HepG2 (cell line): Measurements from ENCODE around the gene PPP1R12C. TPM values are rescaled to one million over a fixed set of nuclear protein-coding genes. Genes with fewer than 3 reads are reported as not detected.

ENCODE experiments used
- CBX5 ChIP-seq: sonication (generic); formaldehyde crosslinking; IDR thresholded peaks from 2 replicates; pipeline ENCODE4 v1.4.0; 2020; ENCODE audit warnings: missing genetic modification reagents, borderline replicate concordance
- GFI1 ChIP-seq: sonication (generic); formaldehyde crosslinking; IDR thresholded peaks from 2 replicates; pipeline ENCODE4 v1.5.0; 2020; ENCODE audit warnings: missing genetic modification reagents, mild to moderate bottlenecking, borderline replicate concordance
- HNRNPLL ChIP-seq: fragments of 200-400 bp; formaldehyde crosslinking; IDR thresholded peaks from 2 replicates; pipeline ENCODE4 v1.6.1; 2017; ENCODE audit warnings: mild to moderate bottlenecking, low read depth, low read length; ENCODE audit not compliant: poor library complexity, severe bottlenecking
- IRX3 ChIP-seq: sonication (generic); formaldehyde crosslinking; IDR thresholded peaks from 2 replicates; pipeline ENCODE4 v1.8.1; 2023; ENCODE audit warnings: mild to moderate bottlenecking, low read depth, missing genetic modification reagents, borderline replicate concordance
- KDM3A ChIP-seq: IDR thresholded peaks from 2 replicates; pipeline ENCODE4 v1.6.1; 2018; ENCODE audit warnings: low read depth, missing compliant biosample characterization
- MAFG ChIP-seq: sonication (generic); formaldehyde crosslinking; IDR thresholded peaks from 2 replicates; pipeline ENCODE4 v1.5.1; 2020; ENCODE audit warnings: mild to moderate bottlenecking, missing genetic modification reagents
- MYC ChIP-seq: sonication (generic); formaldehyde crosslinking; IDR thresholded peaks from 2 replicates; pipeline ENCODE4 v1.9.0; 2021; ENCODE audit warnings: missing genetic modification reagents, borderline replicate concordance
- REL ChIP-seq: sonication (generic); formaldehyde crosslinking; conservative IDR thresholded peaks from 2 replicates; pipeline ENCODE4 v1.8.0; 2022; ENCODE audit warnings: mild to moderate bottlenecking, missing genetic modification reagents, moderate library complexity
- TRAFD1 ChIP-seq: sonication (generic); formaldehyde crosslinking; IDR thresholded peaks from 2 replicates; pipeline ENCODE4 v1.5.1; 2020; ENCODE audit warnings: missing genetic modification reagents, mild to moderate bottlenecking, borderline replicate concordance
- ZNF407 ChIP-seq: sonication (generic); formaldehyde crosslinking; IDR thresholded peaks from one replicate; pipeline ENCODE4 v1.5.1; 2020; ENCODE audit warnings: mild to moderate bottlenecking, missing genetic modification reagents; ENCODE audit errors: not compliant biosample characterization
- ZNF570 ChIP-seq: sonication (generic); formaldehyde crosslinking; IDR thresholded peaks from 2 replicates; pipeline ENCODE4 v1.4.0; 2020; ENCODE audit warnings: mild to moderate bottlenecking, missing genetic modification reagents, borderline replicate concordance
- polyA plus RNA-seq, 8 experiments: library from polyadenylated mRNA; depleted of rRNA in 3 of 8; stranded (reverse) in 7 of 8; unstranded in 1 of 8; fragments of >200 nt; fragmentation: Illumina TruSeq in 4 of 8; extraction: Trizol in 4 of 8; gene quantifications; 2 replicates each; pipeline versions ENCODE4 v1.2.1 to v1.2.3, GENCODE V29; 2011 to 2016; ENCODE audit warnings: low read depth in 4 of 8, missing spikeins in 1 of 8, mixed read lengths in 1 of 8; ENCODE audit not compliant: insufficient read depth in 1 of 8
- total RNA-seq, 5 experiments: library from RNA; depleted of rRNA; stranded (reverse); fragments of >200 nt; fragmentation: Illumina TruSeq; extraction: Trizol; gene quantifications; 2 replicates each; pipeline ENCODE4 v1.2.3, GENCODE V29; 2016; ENCODE audit warnings: low read depth in 1 of 5
- TF ChIP-seq, protein P1 (sequence below): sonication (generic); formaldehyde crosslinking; IDR thresholded peaks from 2 replicates; pipeline ENCODE4 v1.9.0; 2021; ENCODE audit warnings: missing genetic modification reagents, mild to moderate bottlenecking, borderline replicate concordance
- TF ChIP-seq, protein P2 (sequence below): sonication (generic); formaldehyde crosslinking; IDR thresholded peaks from 2 replicates; pipeline ENCODE4 v1.5.0; 2020; ENCODE audit warnings: missing genetic modification reagents

Gene PPP1R12C
- total and polyA plus RNA-seq, 2 of the 13 experiments (the other 11 are each of a cell fraction or from before 2014, with no cell fraction given), result 29.7 to 30.3 TPM

DNA sequence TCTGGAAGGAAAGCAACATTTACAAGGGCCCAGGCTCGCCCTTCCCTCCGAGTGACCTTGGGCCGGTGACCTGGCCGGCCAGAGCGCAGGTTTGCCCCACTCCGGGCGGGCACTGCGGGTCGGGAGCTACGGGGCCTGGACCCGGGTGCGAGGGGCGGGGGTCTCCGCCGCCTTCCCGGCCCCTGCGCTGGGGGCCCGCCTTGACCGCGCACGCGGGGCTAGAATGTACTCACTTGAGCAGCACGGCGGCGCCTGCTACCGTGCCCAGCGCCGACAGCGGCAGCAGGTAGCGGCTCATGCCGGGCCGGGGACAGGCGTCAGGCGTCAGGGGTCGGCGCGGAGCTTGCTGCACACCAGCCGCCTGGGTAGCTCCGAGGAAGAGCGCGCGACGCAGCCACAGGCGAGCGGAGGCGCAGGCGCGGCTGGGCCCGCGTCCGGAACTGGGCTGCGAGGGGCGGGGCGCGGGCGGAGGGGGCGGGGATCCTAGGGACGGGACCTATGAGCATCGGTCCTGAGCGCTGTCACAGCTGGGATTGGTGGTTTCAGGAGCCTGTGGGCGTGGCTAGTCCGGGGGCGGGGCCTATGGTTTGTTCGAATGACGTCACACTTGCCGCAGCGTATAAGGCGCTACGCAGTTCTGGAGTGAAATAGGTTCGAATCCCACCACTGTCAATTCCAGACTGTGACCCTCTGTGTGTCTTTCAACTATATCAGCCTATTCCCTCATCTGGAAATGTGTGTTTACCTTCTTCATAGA is 54.5 kb downstream of the PPP1R12C start, which contains the start of gene RDH13 (continued):
- no peak for TF ChIP-seq ZNF407 (CRISPR knock-in tag)
- TF ChIP-seq CBX5, result no peak
- peak; percentile 49 for TF ChIP-seq HNRNPLL
- no peak for TF ChIP-seq TRAFD1 (CRISPR knock-in tag)
- no peak for TF ChIP-seq MAFG
- TF ChIP-seq, protein P1, sequence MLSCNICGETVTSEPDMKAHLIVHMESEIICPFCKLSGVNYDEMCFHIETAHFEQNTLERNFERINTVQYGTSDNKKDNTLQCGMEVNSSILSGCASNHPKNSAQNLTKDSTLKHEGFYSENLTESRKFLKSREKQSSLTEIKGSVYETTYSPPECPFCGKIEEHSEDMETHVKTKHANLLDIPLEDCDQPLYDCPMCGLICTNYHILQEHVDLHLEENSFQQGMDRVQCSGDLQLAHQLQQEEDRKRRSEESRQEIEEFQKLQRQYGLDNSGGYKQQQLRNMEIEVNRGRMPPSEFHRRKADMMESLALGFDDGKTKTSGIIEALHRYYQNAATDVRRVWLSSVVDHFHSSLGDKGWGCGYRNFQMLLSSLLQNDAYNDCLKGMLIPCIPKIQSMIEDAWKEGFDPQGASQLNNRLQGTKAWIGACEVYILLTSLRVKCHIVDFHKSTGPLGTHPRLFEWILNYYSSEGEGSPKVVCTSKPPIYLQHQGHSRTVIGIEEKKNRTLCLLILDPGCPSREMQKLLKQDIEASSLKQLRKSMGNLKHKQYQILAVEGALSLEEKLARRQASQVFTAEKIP (CRISPR knock-in tag), result no peak
- TF ChIP-seq, protein P2, sequence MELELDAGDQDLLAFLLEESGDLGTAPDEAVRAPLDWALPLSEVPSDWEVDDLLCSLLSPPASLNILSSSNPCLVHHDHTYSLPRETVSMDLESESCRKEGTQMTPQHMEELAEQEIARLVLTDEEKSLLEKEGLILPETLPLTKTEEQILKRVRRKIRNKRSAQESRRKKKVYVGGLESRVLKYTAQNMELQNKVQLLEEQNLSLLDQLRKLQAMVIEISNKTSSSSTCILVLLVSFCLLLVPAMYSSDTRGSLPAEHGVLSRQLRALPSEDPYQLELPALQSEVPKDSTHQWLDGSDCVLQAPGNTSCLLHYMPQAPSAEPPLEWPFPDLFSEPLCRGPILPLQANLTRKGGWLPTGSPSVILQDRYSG (CRISPR knock-in tag), result no peak
- TF ChIP-seq REL (CRISPR knock-in tag), result no peak
- no peak for TF ChIP-seq KDM3A (CRISPR knock-in tag)
- TF ChIP-seq IRX3 (CRISPR knock-in tag), result no peak
- TF ChIP-seq MYC (CRISPR knock-in tag), result 0 out of 2 replicates have a peak, but pooled peaks have one; percentile 32
- TF ChIP-seq ZNF570 (CRISPR knock-in tag), result no peak
- no peak for TF ChIP-seq GFI1
